NCI-H748 (cell line): ENCODE data around the gene SPINT1.

ENCODE experiments used
- DNase-seq: peaks from one replicate; lab custom pipeline; 2025; ENCODE audit not compliant: unreplicated experiment; lab: John Stamatoyannopoulos, UW

SPINT1 gene

GRCh38 chr15:40891138-40891537 is 47.3 kb downstream of the SPINT1 start:
- DNase-seq: no peak

GRCh38 chr15:40891810-40892446 is 48.1 kb downstream of the SPINT1 start:
- peak; percentile 66 for DNase-seq

- no peak for DNase-seq
Observed at GRCh38 chr15:40892447-40893012, 48.7 kb downstream of the SPINT1 start.

- no peak for DNase-seq
Observed at GRCh38 chr15:40893019-40893670, 49.3 kb downstream of the SPINT1 start.

GRCh38 chr15:40893733-40894680 is 50.2 kb downstream of the SPINT1 start, which contains the start of gene VPS18:
TSS of gene VPS18 (plus strand) at chr15:40894450. CDS start at chr15:40894769, 319 bp downstream.
- DNase-seq: peak; percentile 95

- peak; percentile 44 for DNase-seq
Observed at GRCh38 chr15:40894681-40895448, 51.0 kb downstream of the SPINT1 start.

GRCh38 chr15:40899536-40900207 is 55.8 kb downstream of the SPINT1 start:
- no peak for DNase-seq

- no peak for DNase-seq
Observed at GRCh38 chr15:40900256-40901052, 56.6 kb downstream of the SPINT1 start.

- no peak for DNase-seq
Observed at GRCh38 chr15:40901053-40901443, 57.2 kb downstream of the SPINT1 start.

- no peak for DNase-seq
Observed at GRCh38 chr15:40902605-40903561, 59.0 kb downstream of the SPINT1 start.

GRCh38 chr15:40904552-40905201 is 60.8 kb downstream of the SPINT1 start:
- DNase-seq: no peak

- peak; percentile 81 for DNase-seq
Observed at GRCh38 chr15:40906091-40906990, 62.5 kb downstream of the SPINT1 start.

- peak; percentile 23 for DNase-seq
Observed at GRCh38 chr15:40906991-40907802, 63.3 kb downstream of the SPINT1 start.
